Ovary (tissue), 9 donors: ENCODE measurements around the gene SPECC1. TPM values are rescaled to one million over a fixed set of nuclear protein-coding genes. Genes with fewer than 3 reads are reported as not detected.
"Not testable (repeated sequence)": the region's sequence is repeated elsewhere in the genome, so short reads cannot be mapped to it uniquely, and the experiment has no call there.

Experiments used
- DNase-seq, 5 donors: peaks; one replicate each; pipeline ENCODE4 v3.0.0-alpha.2; 2019 to 2020
- H3K27ac ChIP-seq, 2 donors: fragments of 200-600 bp; one replicate each; pipeline versions ENCODE4 v1.5.1 to v1.8.0; 2019 to 2022
- H3K27me3 ChIP-seq: fragments of 200-600 bp; one replicate; pipeline ENCODE4 v1.8.0; 2022
- H3K36me3 ChIP-seq: fragments of 200-600 bp; sonication (generic); one replicate; pipeline ENCODE4 v1.5.1; 2019
- H3K4me1 ChIP-seq: one replicate; pipeline ENCODE4 v1.8.1; 2013; ENCODE audit warnings: mild to moderate bottlenecking, moderate library complexity; ENCODE audit not compliant: insufficient read depth
- H3K4me3 ChIP-seq: fragments of 200-600 bp; sonication (generic); one replicate; pipeline ENCODE4 v1.5.1; 2017
- H3K9me3 ChIP-seq, 2 donors: fragments of 200-600 bp in 1 of 2; sonication (generic) in 1 of 2; one replicate each; pipeline versions ENCODE4 v1.5.1 to v1.8.1; 2013 to 2019; ENCODE audit warnings: mild to moderate bottlenecking in 1 of 2, moderate library complexity in 1 of 2
- EP300 ChIP-seq: sonication (generic); formaldehyde crosslinking; IDR thresholded peaks from one replicate; pipeline ENCODE4 v1.6.1; 2017; ENCODE audit warnings: antibody characterized with exemption
- POLR2A ChIP-seq: fragments of 450-650 bp; IDR thresholded peaks from one replicate; pipeline ENCODE4 v1.6.1; 2017; ENCODE audit warnings: antibody characterized with exemption, mild to moderate bottlenecking, moderate library complexity
- WGBS, 3 donors: extraction: QIAGEN DNeasy Blood & Tissue Kit in 1 of 3; methylation state at CpG; one replicate each; pipeline versions ENCODE4 v1.1.5 to v1.1.7; 2013 to 2017; 5-methylcytosine and 5-hydroxymethylcytosine counted together
- intact Hi-C, 4 donors: fragments of 100-400 bp; cut with DNase I; formaldehyde crosslinking; loops; one replicate each; pipeline versions ENCODE4 v1.11.0 to v1.15.1; 2022 to 2023
- polyA plus RNA-seq, 2 donors: library from polyadenylated mRNA; stranded (reverse); fragments of 200-250 nt in 1 of 2; fragments of 350-450 nt in 1 of 2; fragmentation: Illumina TruSeq in 1 of 2; extraction: RNeasy Lipid Tissue Mini Kit (QIAGEN cat#74804) in 1 of 2; gene quantifications; one replicate each; pipeline ENCODE4 v1.2.3, GENCODE V29; 2013 to 2014
- total RNA-seq, 7 donors: library from RNA; depleted of rRNA in 2 of 7; stranded (reverse); fragments of >200 nt in 2 of 7; fragmentation: NEBNext Ultra II Directional in 3 of 7; extraction: Animal tissue kit (Norgen Biotek cat#: 25700) in 3 of 7; gene quantifications; one replicate each; pipeline versions ENCODE4 v1.1.0 to v1.2.4, GENCODE V29; 2016 to 2023
- TF ChIP-seq, protein P1 (sequence below), 3 donors: fragments of 450-650 bp in 2 of 3; fragments of 200-600 bp in 1 of 3; IDR thresholded peaks; one replicate each; pipeline versions ENCODE4 v1.5.1 to v1.8.0; 2016 to 2022; ENCODE audit warnings: antibody characterized with exemption in 3 of 3, mild to moderate bottlenecking in 1 of 3
- donor health status: DM: no; HTN: no; CAD: no; lungs with moderate emphysema.
- donor health status: DM: no; HTN: no; CAD: no.
- donor health status: Bipolar disorder and iron deficiency.
- donor health status: DM: yes; HTN: yes; CAD: no.
- donor health status: DM: no; HTN: no; CAD: no.
- donor health status: DM: yes; HTN: yes; CAD: no.

Gene SPECC1
- total and polyA plus RNA-seq, 9 donors, result 34.7 to 86.5 (median 66.1) TPM

DNA sequence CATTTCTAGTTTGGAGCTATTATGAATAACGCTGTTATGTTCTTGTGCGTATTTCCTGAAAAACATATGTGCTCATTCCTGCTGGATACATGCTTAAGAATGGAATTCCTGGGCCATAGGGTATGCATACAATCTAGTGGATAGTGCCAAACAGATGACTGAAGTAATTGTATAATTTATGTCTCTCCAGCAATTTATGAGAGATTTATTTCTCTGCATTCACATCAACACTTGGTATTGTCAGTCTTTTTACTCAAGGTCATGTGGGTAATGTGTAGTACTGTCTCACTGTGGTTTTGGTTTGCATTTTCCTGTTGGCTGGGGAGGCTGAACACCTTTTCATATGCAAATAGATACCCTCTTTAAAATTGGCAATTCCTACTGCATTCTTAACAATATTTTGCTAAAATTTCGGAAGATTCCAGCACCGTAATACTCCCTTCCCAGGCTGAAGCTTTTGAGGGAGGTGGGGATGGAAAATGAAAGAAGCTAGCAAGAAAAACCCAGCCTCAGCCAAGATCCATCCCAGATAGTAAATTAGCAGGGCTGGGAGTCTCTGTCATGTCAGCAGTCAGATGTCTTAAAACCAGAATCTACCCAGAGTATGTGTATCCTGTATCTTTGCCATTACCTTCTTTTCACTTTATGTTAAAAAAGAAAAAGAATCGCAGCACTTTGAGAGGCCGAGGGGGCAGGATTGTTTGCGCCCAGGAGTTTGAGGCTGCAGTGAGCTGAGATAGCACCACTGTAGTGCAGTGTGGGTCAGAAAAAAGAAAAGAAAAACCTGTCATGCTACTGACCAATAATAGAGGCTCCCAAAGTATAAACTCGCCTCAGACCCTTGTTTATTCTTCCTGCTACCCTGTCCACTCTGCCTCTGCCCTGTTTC lies 253.3 kb downstream of the SPECC1 start:
- TF ChIP-seq POLR2A (no peak), EP300 (no peak)
- TF ChIP-seq, protein P1, sequence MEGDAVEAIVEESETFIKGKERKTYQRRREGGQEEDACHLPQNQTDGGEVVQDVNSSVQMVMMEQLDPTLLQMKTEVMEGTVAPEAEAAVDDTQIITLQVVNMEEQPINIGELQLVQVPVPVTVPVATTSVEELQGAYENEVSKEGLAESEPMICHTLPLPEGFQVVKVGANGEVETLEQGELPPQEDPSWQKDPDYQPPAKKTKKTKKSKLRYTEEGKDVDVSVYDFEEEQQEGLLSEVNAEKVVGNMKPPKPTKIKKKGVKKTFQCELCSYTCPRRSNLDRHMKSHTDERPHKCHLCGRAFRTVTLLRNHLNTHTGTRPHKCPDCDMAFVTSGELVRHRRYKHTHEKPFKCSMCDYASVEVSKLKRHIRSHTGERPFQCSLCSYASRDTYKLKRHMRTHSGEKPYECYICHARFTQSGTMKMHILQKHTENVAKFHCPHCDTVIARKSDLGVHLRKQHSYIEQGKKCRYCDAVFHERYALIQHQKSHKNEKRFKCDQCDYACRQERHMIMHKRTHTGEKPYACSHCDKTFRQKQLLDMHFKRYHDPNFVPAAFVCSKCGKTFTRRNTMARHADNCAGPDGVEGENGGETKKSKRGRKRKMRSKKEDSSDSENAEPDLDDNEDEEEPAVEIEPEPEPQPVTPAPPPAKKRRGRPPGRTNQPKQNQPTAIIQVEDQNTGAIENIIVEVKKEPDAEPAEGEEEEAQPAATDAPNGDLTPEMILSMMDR (IDR thresholded peaks at IDR 0.05), result no peak
- Histone ChIP-seq H3K9me3 (no peaks in the 10 kb centered on the region), H3K27ac (no peak overlapping the region), H3K4me1 (peaks cover 7% of the 10 kb centered on the region), H3K4me3 (no peak overlapping the region), H3K36me3 (no peaks in the 10 kb centered on the region), H3K27me3 (no peaks in the 10 kb centered on the region)
- 66 to 72% (median 71%) methylated on average over 8 of the region's 8 CpGs for WGBS, 3 donors
- no peak for DNase-seq
- intact Hi-C loops, result no loop called here

DNA sequence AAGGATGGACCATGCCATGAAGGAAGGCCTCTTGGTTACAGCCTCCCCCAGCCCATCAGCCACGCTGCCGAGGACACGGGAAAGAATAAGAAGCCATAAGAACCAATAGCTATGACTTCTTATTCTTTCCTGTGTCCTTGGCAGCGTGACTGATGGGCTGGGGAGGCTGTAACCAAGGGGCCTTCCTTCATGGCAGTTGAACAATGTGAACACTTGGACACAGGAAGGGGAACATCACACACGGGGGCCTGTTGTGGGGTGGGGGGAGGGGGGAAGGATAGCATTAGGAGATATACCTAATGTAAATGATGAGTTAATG lies 253.9 kb downstream of the SPECC1 start:
- H3K4me3 ChIP-seq, H3K27ac ChIP-seq, H3K36me3 ChIP-seq, intact Hi-C loops, DNase-seq, H3K27me3 ChIP-seq, H3K9me3 ChIP-seq: not testable (repeated sequence)
- peaks cover 10% of the 10 kb centered on the region for H3K4me1 ChIP-seq
- WGBS, 3 donors, result 58 to 78% (median 71%) methylated on average over 5 of the region's 5 CpGs

DNA sequence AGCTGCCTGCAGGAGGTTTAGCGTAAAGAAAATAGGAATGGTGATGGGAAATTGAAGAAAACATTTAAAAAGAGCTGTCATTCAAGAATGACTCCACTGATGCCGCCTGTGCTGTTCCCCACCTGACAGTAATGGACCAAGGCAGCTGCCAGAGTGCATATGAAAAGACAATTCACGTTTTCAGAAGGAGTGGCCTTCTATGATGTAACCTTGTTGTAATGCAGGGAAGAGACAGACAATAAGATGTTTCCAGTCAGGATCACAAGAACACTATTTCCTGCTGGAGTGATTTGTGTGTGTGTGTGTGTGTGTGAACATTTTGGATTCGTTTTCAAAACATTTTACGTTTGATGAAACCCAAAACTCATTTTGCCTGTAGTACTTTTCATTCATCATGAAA lies 254.4 kb downstream of the SPECC1 start:
- Histone ChIP-seq H3K27me3 (no peaks in the 10 kb centered on the region), H3K9me3 (no peaks in the 10 kb centered on the region), H3K27ac (no peak overlapping the region), H3K4me3 (no peak overlapping the region), H3K36me3 (no peaks in the 10 kb centered on the region), H3K4me1 (peaks cover 10% of the 10 kb centered on the region)
- intact Hi-C loops, result no loop called here
- no peak for DNase-seq
- WGBS, 3 donors, result 59 to 67% (median 64%) methylated on average over 5 of the region's 5 CpGs
- TF ChIP-seq POLR2A (no peak), EP300 (no peak)
- TF ChIP-seq, protein P1 (IDR thresholded peaks at IDR 0.05), result no peak

DNA sequence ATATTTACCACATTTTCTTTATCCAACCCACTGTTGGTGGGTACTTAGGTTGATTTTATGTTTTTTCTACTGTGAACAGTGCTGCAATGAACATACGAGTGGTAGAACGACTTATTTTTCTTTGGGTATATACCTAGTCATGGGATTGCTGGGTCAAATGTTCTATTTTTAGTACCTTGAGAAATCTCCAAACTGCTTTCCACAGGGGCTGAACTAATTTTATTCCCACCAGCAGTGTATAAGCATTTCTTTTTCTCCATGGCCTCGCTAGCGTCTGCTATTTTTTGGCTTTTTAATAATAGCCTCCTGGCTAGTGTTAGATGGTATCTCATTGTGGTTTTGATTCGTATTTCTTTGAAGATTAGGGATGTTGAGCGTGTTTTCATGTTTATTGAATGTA lies 255.8 kb downstream of the SPECC1 start:
- Histone ChIP-seq H3K36me3 (no peaks in the 10 kb centered on the region), H3K9me3 (no peaks in the 10 kb centered on the region), H3K27ac (no peak overlapping the region), H3K27me3 (no peaks in the 10 kb centered on the region), H3K4me3 (no peak overlapping the region), H3K4me1 (peaks cover 16% of the 10 kb centered on the region)
- intact Hi-C loops, result no loop called here
- WGBS, 3 donors, result 83 to 86% (median 83%) methylated on average over 6 of the region's 6 CpGs
- TF ChIP-seq POLR2A (no peak), EP300 (no peak)
- TF ChIP-seq, protein P1 (IDR thresholded peaks at IDR 0.05), result no peak
- DNase-seq, result no peak

DNA sequence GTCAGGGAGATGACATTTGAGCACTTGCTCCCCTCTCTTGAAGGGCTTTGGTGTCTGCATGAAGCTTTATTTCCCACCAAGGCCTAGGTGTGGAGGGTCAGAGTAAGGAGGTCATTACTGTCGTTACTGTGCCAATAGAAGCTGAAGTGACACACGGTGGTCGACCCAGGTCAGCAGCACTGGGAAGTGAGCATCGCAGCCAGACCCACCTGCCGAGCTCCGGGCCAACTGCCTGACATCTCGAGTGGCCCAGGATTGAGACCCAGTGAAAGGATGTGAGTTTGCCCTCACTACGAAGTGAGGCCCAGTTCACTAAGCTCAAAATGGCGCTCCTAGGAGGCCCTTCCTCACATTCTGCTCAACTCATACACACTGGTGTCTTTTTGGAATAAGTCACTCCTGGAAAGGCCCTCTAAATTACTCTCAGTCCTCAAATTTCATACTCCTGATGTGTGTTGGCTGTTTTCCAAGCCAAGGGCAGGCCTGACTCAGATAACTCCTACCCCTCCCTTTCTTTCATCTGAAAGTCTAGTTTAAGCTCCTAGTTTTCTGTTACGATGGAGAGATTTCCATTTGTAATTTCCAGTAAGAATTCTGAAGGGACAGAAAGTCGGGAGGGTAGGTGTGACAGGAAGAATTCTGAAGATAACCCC lies 257.8 kb downstream of the SPECC1 start:
- intact Hi-C loops, result no loop called here
- Histone ChIP-seq H3K4me1 (peaks cover 16% of the 10 kb centered on the region), H3K27me3 (no peaks in the 10 kb centered on the region), H3K9me3 (no peaks in the 10 kb centered on the region), H3K4me3 (no peak overlapping the region), H3K27ac (peak overlapping the region in 1 of 2 donors; percentile 14), H3K36me3 (no peaks in the 10 kb centered on the region)
- peak in 3 of 5 donors; percentile 24 to 42 (median 35) for DNase-seq
- TF ChIP-seq POLR2A (no peak), EP300 (no peak)
- TF ChIP-seq, protein P1 (IDR thresholded peaks at IDR 0.05), result no peak
- 85 to 89% (median 86%) methylated on average over 11 of the region's 11 CpGs for WGBS, 3 donors
